SK-N-SH treated with all-trans-retinoic acid at 6 μM for 48 hours (cell line): ENCODE measurements around the gene IL20RA.

Experiments
- ATAC-seq: fragments of 200-7000 bp; cut with Tn5 transposase; 3 replicates; pipeline ENCODE4 v1.9.1; 2020; ENCODE audit warnings: mild to moderate bottlenecking, moderate library complexity
- ARNTL ChIP-seq: fragments of 450-650 bp; formaldehyde crosslinking; IDR thresholded peaks from 2 replicates; pipeline ENCODE4 v1.5.0; 2020; ENCODE audit warnings: low read depth, mild to moderate bottlenecking, moderate library complexity, borderline replicate concordance
- BACH2 ChIP-seq: fragments of 250-450 bp; sonication (Bioruptor Pico); IDR thresholded peaks from 2 replicates; pipeline ENCODE4 v1.9.0; 2021; ENCODE audit warnings: mild to moderate bottlenecking, borderline replicate concordance
- CREB5 ChIP-seq: fragments of 250-450 bp; sonication (Bioruptor Pico); IDR thresholded peaks from 2 replicates; pipeline ENCODE4 v1.5.1; 2020; ENCODE audit warnings: low read depth, mild to moderate bottlenecking, moderate library complexity
- CSDC2 ChIP-seq: fragments of 250-450 bp; sonication (Bioruptor Pico); IDR thresholded peaks from 2 replicates; pipeline ENCODE4 v1.5.0; 2020; ENCODE audit warnings: mild to moderate bottlenecking, moderate library complexity
- CSRNP3 ChIP-seq: fragments of 250-450 bp; sonication (Bioruptor Pico); IDR thresholded peaks from 2 replicates; pipeline ENCODE4 v1.5.1; 2021; ENCODE audit warnings: mild to moderate bottlenecking, moderate library complexity
- ESRRG ChIP-seq: fragments of 250-450 bp; sonication (Bioruptor Pico); IDR thresholded peaks from 2 replicates; pipeline ENCODE4 v1.6.1; 2021; ENCODE audit warnings: mild to moderate bottlenecking
- GLIS3 ChIP-seq: fragments of 250-450 bp; sonication (Bioruptor Pico); IDR thresholded peaks from 2 replicates; pipeline ENCODE4 v1.5.0; 2020; ENCODE audit warnings: mild to moderate bottlenecking, moderate library complexity
- OSR1 ChIP-seq: fragments of 250-450 bp; sonication (Bioruptor Pico); IDR thresholded peaks from 2 replicates; pipeline ENCODE4 v1.8.0; 2022; ENCODE audit warnings: moderate library complexity, mild to moderate bottlenecking, inconsistent platforms
- PATZ1 ChIP-seq: fragments of 250-450 bp; sonication (Bioruptor Pico); IDR thresholded peaks from 2 replicates; pipeline ENCODE4 v1.8.0; 2020; ENCODE audit warnings: mild to moderate bottlenecking, moderate library complexity, borderline replicate concordance
- POU6F1 ChIP-seq: fragments of 250-450 bp; sonication (Bioruptor Pico); IDR thresholded peaks from 2 replicates; pipeline ENCODE4 v1.8.0; 2021; ENCODE audit warnings: low read depth, mild to moderate bottlenecking, moderate library complexity, borderline replicate concordance
- PPARA ChIP-seq: fragments of 250-450 bp; sonication (Bioruptor Pico); IDR thresholded peaks from 2 replicates; pipeline ENCODE4 v1.5.0; 2020; ENCODE audit warnings: mild to moderate bottlenecking, borderline replicate concordance
- RARB ChIP-seq: fragments of 250-450 bp; sonication (Bioruptor Pico); IDR thresholded peaks from 2 replicates; pipeline ENCODE4 v1.8.0; 2021; ENCODE audit warnings: mild to moderate bottlenecking, moderate library complexity
- SNAI2 ChIP-seq: fragments of 250-450 bp; sonication (Bioruptor Pico); IDR thresholded peaks from 2 replicates; pipeline ENCODE4 v1.5.0; 2020; ENCODE audit warnings: mild to moderate bottlenecking, moderate library complexity
- TCF4 ChIP-seq: fragments of 250-450 bp; sonication (Bioruptor Pico); IDR thresholded peaks from 2 replicates; pipeline ENCODE4 v1.8.0; 2021; ENCODE audit warnings: mild to moderate bottlenecking, moderate library complexity, borderline replicate concordance
- TOX ChIP-seq: fragments of 250-450 bp; sonication (Bioruptor Pico); IDR thresholded peaks from 2 replicates; pipeline ENCODE4 v1.8.0; 2021; ENCODE audit warnings: mild to moderate bottlenecking, moderate library complexity, borderline replicate concordance
- TSHZ2 ChIP-seq: fragments of 250-450 bp; sonication (Bioruptor Pico); IDR thresholded peaks from 2 replicates; pipeline ENCODE4 v1.5.0; 2020; ENCODE audit warnings: mild to moderate bottlenecking, moderate library complexity
- ZC3H10 ChIP-seq: fragments of 250-450 bp; sonication (Bioruptor Pico); IDR thresholded peaks from 2 replicates; pipeline ENCODE4 v1.5.1; 2021; ENCODE audit warnings: mild to moderate bottlenecking, moderate library complexity
- ZFP3 ChIP-seq: fragments of 250-450 bp; sonication (Bioruptor Pico); IDR thresholded peaks from 2 replicates; pipeline ENCODE4 v1.5.0; 2020; ENCODE audit warnings: mild to moderate bottlenecking, moderate library complexity
- ZFP30 ChIP-seq: fragments of 450-650 bp; formaldehyde crosslinking; IDR thresholded peaks from 2 replicates; pipeline ENCODE4 v1.5.0; 2022; ENCODE audit warnings: mild to moderate bottlenecking, moderate library complexity
- ZNF565 ChIP-seq: fragments of 450-650 bp; formaldehyde crosslinking; conservative IDR thresholded peaks from 2 replicates; pipeline ENCODE4 v1.5.0; 2020; ENCODE audit warnings: low read depth, mild to moderate bottlenecking, moderate library complexity
- ZNF70 ChIP-seq: fragments of 450-650 bp; formaldehyde crosslinking; IDR thresholded peaks from 2 replicates; pipeline ENCODE4 v1.5.0; 2020; ENCODE audit warnings: mild to moderate bottlenecking, moderate library complexity
- ZNF8 ChIP-seq: fragments of 450-650 bp; formaldehyde crosslinking; IDR thresholded peaks from 2 replicates; pipeline ENCODE4 v1.5.0; 2020; ENCODE audit warnings: mild to moderate bottlenecking, moderate library complexity

IL20RA gene

GRCh38 chr6:137089305-137089704 lies 44.5 kb upstream of the IL20RA start:
- no peak for ATAC-seq
- TF ChIP-seq GLIS3 (CRISPR knock-in tag) (no peak), POU6F1 (CRISPR knock-in tag) (no peak), ZFP30 (no peak), ZNF70 (CRISPR knock-in tag) (no peak), ZC3H10 (CRISPR knock-in tag) (no peak), TCF4 (CRISPR knock-in tag) (no peak), TOX (CRISPR knock-in tag) (no peak), ESRRG (no peak), CSDC2 (CRISPR knock-in tag) (no peak), ZNF565 (CRISPR knock-in tag) (no peak), CSRNP3 (no peak), PPARA (CRISPR knock-in tag) (no peak), ZNF8 (CRISPR knock-in tag) (no peak), ZFP3 (no peak), PATZ1 (CRISPR knock-in tag) (no peak), SNAI2 (no peak), ARNTL (CRISPR knock-in tag) (no peak)

GRCh38 chr6:137087902-137088301 lies 43.1 kb upstream of the IL20RA start:
- ATAC-seq, result no peak
- TF ChIP-seq ZFP30 (no peak), TOX (CRISPR knock-in tag) (no peak), ZFP3 (no peak), CREB5 (CRISPR knock-in tag) (no peak), ZNF8 (CRISPR knock-in tag) (no peak), ZNF70 (CRISPR knock-in tag) (no peak), ESRRG (no peak), TCF4 (CRISPR knock-in tag) (no peak), CSDC2 (CRISPR knock-in tag) (no peak), OSR1 (CRISPR knock-in tag) (no peak), BACH2 (CRISPR knock-in tag) (no peak), CSRNP3 (no peak), RARB (no peak), ARNTL (CRISPR knock-in tag) (no peak), PPARA (CRISPR knock-in tag) (no peak), TSHZ2 (CRISPR knock-in tag) (no peak), PATZ1 (CRISPR knock-in tag) (no peak)
